ENCODE results near the gene UQCC3.
A peak's percentile ranks its signal among the peaks of the same experiment; 100 is the strongest.

UQCC3 gene

GRCh38 chr11:62716816-62717215 is 45.3 kb downstream of the UQCC3 start:
- no peaks in the 10 kb centered on the region for H4K20me1 ChIP-seq (ENCODE audit: insufficient read depth, low read length)
- no peak overlapping the region for H3K27ac ChIP-seq (ENCODE audit: low read depth, low read length, poor library complexity, severe bottlenecking)
- peaks cover 4% of the 10 kb centered on the region for H3K4me1 ChIP-seq (ENCODE audit: insufficient read depth, low read length, severe bottlenecking)

GRCh38 chr11:62719302-62719978 is 48.0 kb downstream of the UQCC3 start:
- no peaks in the 10 kb centered on the region for H4K20me1 ChIP-seq (ENCODE audit: insufficient read depth, low read length)
- H3F3A ChIP-seq (ENCODE audit: insufficient read depth, low read length), result no peaks in the 10 kb centered on the region
- no peaks in the 10 kb centered on the region for H3K27me3 ChIP-seq (ENCODE audit: insufficient read depth, low read length)
- no peaks in the 10 kb centered on the region for H3K9me3 ChIP-seq (ENCODE audit: low read length)
- TF ChIP-seq EZH2 (IDR thresholded peaks at IDR 0.05; ENCODE audit: borderline replicate concordance, low read length), result no peak
- TF ChIP-seq, protein P1, sequence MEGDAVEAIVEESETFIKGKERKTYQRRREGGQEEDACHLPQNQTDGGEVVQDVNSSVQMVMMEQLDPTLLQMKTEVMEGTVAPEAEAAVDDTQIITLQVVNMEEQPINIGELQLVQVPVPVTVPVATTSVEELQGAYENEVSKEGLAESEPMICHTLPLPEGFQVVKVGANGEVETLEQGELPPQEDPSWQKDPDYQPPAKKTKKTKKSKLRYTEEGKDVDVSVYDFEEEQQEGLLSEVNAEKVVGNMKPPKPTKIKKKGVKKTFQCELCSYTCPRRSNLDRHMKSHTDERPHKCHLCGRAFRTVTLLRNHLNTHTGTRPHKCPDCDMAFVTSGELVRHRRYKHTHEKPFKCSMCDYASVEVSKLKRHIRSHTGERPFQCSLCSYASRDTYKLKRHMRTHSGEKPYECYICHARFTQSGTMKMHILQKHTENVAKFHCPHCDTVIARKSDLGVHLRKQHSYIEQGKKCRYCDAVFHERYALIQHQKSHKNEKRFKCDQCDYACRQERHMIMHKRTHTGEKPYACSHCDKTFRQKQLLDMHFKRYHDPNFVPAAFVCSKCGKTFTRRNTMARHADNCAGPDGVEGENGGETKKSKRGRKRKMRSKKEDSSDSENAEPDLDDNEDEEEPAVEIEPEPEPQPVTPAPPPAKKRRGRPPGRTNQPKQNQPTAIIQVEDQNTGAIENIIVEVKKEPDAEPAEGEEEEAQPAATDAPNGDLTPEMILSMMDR (IDR thresholded peaks at IDR 0.05; ENCODE audit: low read length), result no peak
- H3K9me2 ChIP-seq (ENCODE audit: low read depth, low read length), result no peaks in the 10 kb centered on the region
- H3K27ac ChIP-seq (ENCODE audit: low read depth, low read length, poor library complexity, severe bottlenecking), result no peak overlapping the region
- H3K36me3 ChIP-seq (ENCODE audit: insufficient read depth, low read length), result peaks cover 98% of the 10 kb centered on the region
- H3K4me1 ChIP-seq (ENCODE audit: insufficient read depth, low read length, severe bottlenecking), result peaks cover 7% of the 10 kb centered on the region
- no peak overlapping the region for H2AFZ ChIP-seq (ENCODE audit: low read length)
- H3K79me2 ChIP-seq (ENCODE audit: insufficient read depth, low read length), result peaks cover 11% of the 10 kb centered on the region
- no peak overlapping the region for H3K4me2 ChIP-seq (ENCODE audit: low read length)
- no peak overlapping the region for H3K9ac ChIP-seq (ENCODE audit: low read length)
- no peak overlapping the region for H3K4me3 ChIP-seq (ENCODE audit: low read depth, low read length, poor library complexity, severe bottlenecking)

More at GRCh38 chr11:62716816-62717215, 45.3 kb downstream of the UQCC3 start:
- Histone ChIP-seq H3K27me3 (ENCODE audit: insufficient read depth, low read length) (no peaks in the 10 kb centered on the region), H3K79me2 (ENCODE audit: insufficient read depth, low read length) (no peaks in the 10 kb centered on the region), H3F3A (ENCODE audit: insufficient read depth, low read length) (0 out of 2 replicates have a peak, but pooled peaks cover 12% of the 10 kb centered on the region), H3K9me3 (ENCODE audit: low read length) (no peaks in the 10 kb centered on the region), H3K36me3 (ENCODE audit: insufficient read depth, low read length) (peaks cover 95% of the 10 kb centered on the region), H2AFZ (ENCODE audit: low read length) (no peak overlapping the region), H3K9ac (ENCODE audit: low read length) (no peak overlapping the region), H3K4me2 (ENCODE audit: low read length) (no peak overlapping the region), H3K9me2 (ENCODE audit: low read depth, low read length) (no peaks in the 10 kb centered on the region), H3K4me3 (ENCODE audit: low read depth, low read length, poor library complexity, severe bottlenecking) (no peak overlapping the region)
- no peak for TF ChIP-seq EZH2 (IDR thresholded peaks at IDR 0.05; ENCODE audit: borderline replicate concordance, low read length)
- TF ChIP-seq, protein P1 (IDR thresholded peaks at IDR 0.05; ENCODE audit: low read length), result no peak

DNA sequence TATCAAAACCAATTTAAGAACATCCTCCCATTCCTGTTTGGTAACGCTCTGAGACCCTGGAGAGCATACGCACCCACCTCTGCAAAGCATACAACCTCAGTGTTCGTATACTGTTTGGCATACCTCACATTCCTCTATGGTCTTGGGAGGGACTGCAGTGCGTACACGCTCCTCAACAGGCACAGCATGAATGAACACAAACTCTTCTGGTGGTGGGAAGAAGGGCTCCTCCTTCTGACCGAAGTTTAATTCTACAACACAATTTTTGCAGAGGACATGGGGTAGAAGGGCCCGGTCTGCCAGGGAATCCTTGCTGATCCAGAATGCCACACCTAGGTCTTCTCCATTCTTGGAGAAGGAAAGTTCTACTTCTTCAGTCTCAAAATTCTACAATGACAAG is 50.5 kb downstream of the UQCC3 start:
- no peaks in the 10 kb centered on the region for H3F3A ChIP-seq (ENCODE audit: insufficient read depth, low read length)

More for the DNA sequence above, 50.5 kb downstream of the UQCC3 start:
- TF ChIP-seq EZH2 (IDR thresholded peaks at IDR 0.05; ENCODE audit: borderline replicate concordance, low read length), result no peak
- TF ChIP-seq, protein P1 (IDR thresholded peaks at IDR 0.05; ENCODE audit: low read length), result peak; percentile 28; the same call in 1 of the 2 replicates
- Histone ChIP-seq H3K4me3 (ENCODE audit: low read depth, low read length, poor library complexity, severe bottlenecking) (no peak overlapping the region), H3K79me2 (ENCODE audit: insufficient read depth, low read length) (peaks cover 34% of the 10 kb centered on the region), H2AFZ (ENCODE audit: low read length) (no peak overlapping the region), H3K9ac (ENCODE audit: low read length) (no peak overlapping the region), H3K9me2 (ENCODE audit: low read depth, low read length) (no peaks in the 10 kb centered on the region), H3K4me1 (ENCODE audit: insufficient read depth, low read length, severe bottlenecking) (peaks cover 16% of the 10 kb centered on the region), H3K27ac (ENCODE audit: low read depth, low read length, poor library complexity, severe bottlenecking) (no peak overlapping the region), H3K36me3 (ENCODE audit: insufficient read depth, low read length) (peaks cover 95% of the 10 kb centered on the region), H3K4me2 (ENCODE audit: low read length) (no peak overlapping the region), H4K20me1 (ENCODE audit: insufficient read depth, low read length) (no peaks in the 10 kb centered on the region; the same call in 1 of the 2 replicates), H3K27me3 (ENCODE audit: insufficient read depth, low read length) (no peaks in the 10 kb centered on the region), H3K9me3 (ENCODE audit: low read length) (no peaks in the 10 kb centered on the region)

Measured in OCI-LY1 (cell line).